H1 (cell line): ENCODE data around the gene TSHZ2. TPM values are rescaled to one million over a fixed set of nuclear protein-coding genes. Genes with fewer than 3 reads are reported as not detected.

ENCODE experiments used
- CTCF ChIA-PET: fragments of 300-600 bp; sonication (Branson Sonifier 250); formaldehyde crosslinking; loops from one replicate; lab custom pipeline; 2021; ENCODE audit not compliant: partially characterized antibody; lab: Charles Lee
- POLR2A ChIA-PET: fragments of 300-600 bp; sonication (Branson Sonifier 250); formaldehyde crosslinking; loops from one replicate; lab custom pipeline; 2021; ENCODE audit warnings: inconsistent platforms; ENCODE audit not compliant: partially characterized antibody; lab: Charles Lee
- DNase-seq, 2 experiments: peaks; one replicate each; pipeline versions ENCODE4 v3.0.0 to v3.0.0-alpha.2; 2010 to 2022; ENCODE audit warnings: low spot score in 2 of 2, low read depth in 1 of 2, mixed read lengths in 1 of 2
- FAIRE-seq: peaks from 2 replicates; lab custom pipeline; 2011; peaks lifted over from hg19 to GRCh38; lab: Jason Lieb, UNC
- H2AFZ ChIP-seq: 2 replicates; pipeline ENCODE4 v1.8.1; 2012; ENCODE audit warnings: low read length, inconsistent platforms
- H2AK5ac ChIP-seq: 2 replicates; pipeline ENCODE4 v1.6.1; 2013; ENCODE audit warnings: low read depth, low read length
- H2BK120ac ChIP-seq: replicated peaks from 2 replicates; pipeline ENCODE3; 2013; ENCODE audit warnings: low read depth, low read length, inconsistent platforms
- H2BK12ac ChIP-seq: 2 replicates; pipeline ENCODE4 v1.6.1; 2013; ENCODE audit warnings: low read depth, low read length
- H2BK15ac ChIP-seq: 2 replicates; pipeline ENCODE4 v1.6.1; 2013; ENCODE audit warnings: low read length
- H2BK20ac ChIP-seq: 2 replicates; pipeline ENCODE4 v1.6.1; 2013; ENCODE audit warnings: low read length
- H2BK5ac ChIP-seq: 2 replicates; pipeline ENCODE4 v1.6.1; 2013; ENCODE audit warnings: low read depth, low read length
- H3K14ac ChIP-seq: 2 replicates; pipeline ENCODE4 v1.6.1; 2013; ENCODE audit warnings: inconsistent platforms; ENCODE audit not compliant: insufficient read length
- H3K18ac ChIP-seq: 2 replicates; pipeline ENCODE4 v1.6.1; 2013; ENCODE audit warnings: low read length; ENCODE audit errors: extremely low read depth
- H3K23ac ChIP-seq: 2 replicates; pipeline ENCODE4 v1.6.1; 2013; ENCODE audit warnings: inconsistent platforms; ENCODE audit not compliant: insufficient read length
- H3K23me2 ChIP-seq: 2 replicates; pipeline ENCODE4 v1.6.1; 2013; ENCODE audit warnings: low read depth, low read length
- H3K27ac ChIP-seq: 2 replicates; pipeline ENCODE4 v1.6.1; 2011; ENCODE audit warnings: low read depth, low read length, inconsistent platforms
- H3K27me3 ChIP-seq, 4 experiments: replicated peaks in 1 of 4; 1 replicate in 1 of 4; 2 replicates in 3 of 4; pipeline versions ENCODE4 v1.6.1 to v1.8.1; 2011 to 2013; ENCODE audit warnings: low read length in 3 of 4, mild to moderate bottlenecking in 3 of 4, inconsistent platforms in 2 of 4, mixed read lengths in 2 of 4, moderate library complexity in 1 of 4; ENCODE audit not compliant: control insufficient read depth in 3 of 4, insufficient read depth in 3 of 4; ENCODE audit errors: extremely low read depth in 1 of 4
- H3K36me3 ChIP-seq, 4 experiments: 2 replicates each; pipeline versions ENCODE4 v1.6.1 to v1.8.1; 2011 to 2013; ENCODE audit warnings: mild to moderate bottlenecking in 4 of 4, low read length in 3 of 4, moderate library complexity in 2 of 4, control low read depth in 1 of 4, inconsistent platforms in 1 of 4; ENCODE audit not compliant: insufficient read depth in 4 of 4, control insufficient read depth in 2 of 4
- H3K4ac ChIP-seq: replicated peaks from 2 replicates; pipeline ENCODE3; 2013; ENCODE audit warnings: low read length, low read depth, mixed read lengths, inconsistent platforms; ENCODE audit not compliant: insufficient read length
- H3K4me1 ChIP-seq, 4 experiments: replicated peaks in 1 of 4; 1 replicate in 1 of 4; 2 replicates in 3 of 4; pipeline versions ENCODE4 v1.6.1 to v1.8.1; 2011 to 2013; ENCODE audit warnings: low read length in 3 of 4, inconsistent platforms in 2 of 4, mixed read lengths in 1 of 4; ENCODE audit not compliant: insufficient read depth in 4 of 4, control insufficient read depth in 3 of 4
- H3K4me2 ChIP-seq, 2 experiments: 2 replicates each; pipeline versions ENCODE4 v1.6.1 to v1.8.1; 2011 to 2013; ENCODE audit warnings: low read depth in 2 of 2, low read length in 2 of 2, control low read depth in 1 of 2, inconsistent platforms in 1 of 2, mild to moderate bottlenecking in 1 of 2; ENCODE audit not compliant: insufficient read depth in 1 of 2
- H3K4me3 ChIP-seq, 4 experiments: fragments of 200-600, 300-600 bp in 1 of 4; sonication (generic), shearing (Covaris generic), sonication (Bioruptor Twin) in 1 of 4; 2 replicates each; pipeline versions ENCODE4 v1.5.1 to v1.8.1; 2011 to 2016; ENCODE audit warnings: low read length in 4 of 4, low read depth in 3 of 4, control low read depth in 2 of 4, inconsistent platforms in 2 of 4, mild to moderate bottlenecking in 2 of 4, mixed read lengths in 1 of 4, moderate library complexity in 1 of 4; ENCODE audit not compliant: insufficient read depth in 2 of 4; ENCODE audit errors: extremely low read depth in 1 of 4
- H3K56ac ChIP-seq: replicated peaks from 2 replicates; pipeline ENCODE3; 2013; ENCODE audit warnings: low read depth, mild to moderate bottlenecking, mixed read lengths, low read length, inconsistent platforms; ENCODE audit not compliant: insufficient read length
- H3K79me1 ChIP-seq: 2 replicates; pipeline ENCODE4 v1.6.1; 2013; ENCODE audit warnings: low read depth, low read length, control low read depth
- H3K79me2 ChIP-seq, 2 experiments: 2 replicates each; pipeline versions ENCODE4 v1.6.1 to v1.8.1; 2012 to 2013; ENCODE audit warnings: low read length in 2 of 2, mild to moderate bottlenecking in 2 of 2, inconsistent platforms in 1 of 2; ENCODE audit not compliant: insufficient read depth in 2 of 2, control insufficient read depth in 1 of 2
- H3K9ac ChIP-seq, 4 experiments: replicated peaks in 1 of 4; 1 replicate in 1 of 4; 2 replicates in 3 of 4; pipeline versions ENCODE4 v1.6.1 to v1.8.1; 2011 to 2013; ENCODE audit warnings: low read depth in 3 of 4, low read length in 3 of 4, control low read depth in 2 of 4, mild to moderate bottlenecking in 2 of 4, moderate library complexity in 2 of 4, inconsistent platforms in 1 of 4; ENCODE audit errors: extremely low read depth in 1 of 4
- H3K9me3 ChIP-seq, 2 experiments: 2 replicates each; pipeline versions ENCODE4 v1.6.1 to v1.8.1; 2012 to 2013; ENCODE audit warnings: mild to moderate bottlenecking in 2 of 2, moderate library complexity in 2 of 2, control low read depth in 1 of 2, inconsistent platforms in 1 of 2, low read depth in 1 of 2, low read length in 1 of 2, mixed read lengths in 1 of 2; ENCODE audit not compliant: insufficient read depth in 2 of 2
- H4K20me1 ChIP-seq, 2 experiments: replicated peaks in 1 of 2; 2 replicates each; pipeline versions ENCODE3 to v1.8.1; 2011 to 2013; ENCODE audit warnings: inconsistent platforms in 2 of 2, low read length in 2 of 2, mild to moderate bottlenecking in 1 of 2; ENCODE audit not compliant: insufficient read depth in 2 of 2, control insufficient read depth in 1 of 2
- H4K5ac ChIP-seq: 2 replicates; pipeline ENCODE4 v1.6.1; 2013; ENCODE audit warnings: low read length, low read depth, mixed read lengths, inconsistent platforms; ENCODE audit not compliant: insufficient read length
- H4K8ac ChIP-seq: 2 replicates; pipeline ENCODE4 v1.8.0; 2013; ENCODE audit warnings: mild to moderate bottlenecking, moderate library complexity, low read length, inconsistent platforms; ENCODE audit not compliant: insufficient read depth; ENCODE audit errors: extremely low read depth
- H4K91ac ChIP-seq: replicated peaks from 2 replicates; pipeline ENCODE3; 2013; ENCODE audit warnings: low read length, mixed read lengths, inconsistent platforms; ENCODE audit not compliant: insufficient read length
- POLR2A ChIP-seq, 2 experiments: IDR thresholded peaks; 1 replicate in 1 of 2; 2 replicates in 1 of 2; pipeline ENCODE4 v1.6.1; 2011; ENCODE audit warnings: low read depth in 2 of 2, low read length in 2 of 2, mild to moderate bottlenecking in 2 of 2; ENCODE audit errors: control extremely low read depth in 1 of 2
- TCF12 ChIP-seq: IDR thresholded peaks from 2 replicates; pipeline ENCODE4 v1.6.1; 2011; ENCODE audit warnings: low read depth, mild to moderate bottlenecking, low read length
- WGBS, 2 experiments: shearing (Covaris generic) in 1 of 2; methylation state at CpG; one replicate each; pipeline versions ENCODE4 v1.1.6 to v1.1.7; 2013 to 2015; ENCODE audit warnings: low lambda C conversion rate in 2 of 2, mixed read lengths in 2 of 2, inconsistent platforms in 1 of 2, low coverage in 1 of 2, missing lambda C conversion rate in 1 of 2; ENCODE audit not compliant: insufficient replicate concordance in 2 of 2, insufficient coverage in 1 of 2, insufficient read length in 1 of 2; ENCODE audit errors: extremely low coverage in 1 of 2, missing lambda C conversion rate in 1 of 2; 5-methylcytosine and 5-hydroxymethylcytosine counted together
- polyA plus RNA-seq, 7 experiments: library from polyadenylated mRNA; depleted of rRNA in 3 of 7; stranded (reverse) in 5 of 7; unstranded in 2 of 7; fragments of >200 nt in 5 of 7; fragments of 200-250 nt in 2 of 7; gene quantifications; 1 replicate in 5 of 7; 2 replicates in 1 of 7; 4 replicates in 1 of 7; pipeline versions ENCODE4 v1.2.1 to v1.2.3, GENCODE V29; 2011 to 2013; ENCODE audit warnings: missing spikeins in 2 of 7, mixed read lengths in 2 of 7
- total RNA-seq: library from RNA; stranded (reverse); fragmentation: NEBNext Ultra II Directional; extraction: Animal tissue kit (Norgen Biotek cat#: 25700); gene quantifications from 2 replicates; pipeline ENCODE4 v1.2.1, GENCODE V29; 2021
- TF ChIP-seq, protein P1 (sequence below): IDR thresholded peaks from 2 replicates; pipeline ENCODE4 v1.6.1; 2012; ENCODE audit warnings: inconsistent platforms

The TSHZ2 gene
- total and polyA plus RNA-seq, 2 of the 8 experiments (the other 6 are each of a cell fraction or from before 2014, with no cell fraction given): 0.14 to 0.30 TPM

DNA sequence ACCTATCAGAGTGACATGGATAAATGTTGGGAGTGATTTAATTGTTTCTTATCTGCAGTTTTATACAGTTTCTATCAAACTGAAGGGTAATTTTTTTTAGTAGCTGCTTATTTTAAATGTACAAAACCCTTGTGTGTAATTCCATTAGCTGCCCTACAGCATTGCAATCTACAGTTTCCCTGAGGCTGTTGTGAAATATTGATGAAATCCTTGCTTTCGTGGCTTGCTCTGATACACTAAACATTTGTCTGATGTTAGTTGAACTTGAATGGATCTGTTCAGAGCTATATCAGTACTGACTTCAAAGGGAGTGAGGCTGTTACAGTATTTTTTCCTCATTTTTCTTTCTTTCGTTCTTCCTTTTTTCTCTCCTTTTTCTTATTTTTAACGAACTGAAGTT lies 255.4 kb downstream of the TSHZ2 start:
- Histone ChIP-seq H2BK12ac (no peak overlapping the region), H3K4me1 (peaks cover 0 to 5% (median 0%) of the 10 kb centered on the region in 4 experiments; a peak in 2 of 7 replicates), H3K4ac (no peak overlapping the region), H3K79me2 (no peaks in the 10 kb centered on the region), H3K14ac (no peak overlapping the region), H4K8ac (no peak overlapping the region), H3K4me3 (no peak overlapping the region), H3K18ac (no peak overlapping the region), H3K9me3 (no peaks in the 10 kb centered on the region), H3K56ac (no peak overlapping the region), H3K23me2 (no peaks in the 10 kb centered on the region; the same call in 1 of the 2 replicates), H2AFZ (no peak overlapping the region), H4K5ac (no peak overlapping the region), H2AK5ac (no peak overlapping the region), H2BK5ac (no peak overlapping the region), H4K20me1 (no peaks in the 10 kb centered on the region), H2BK15ac (no peak overlapping the region), H3K27me3 (no peaks in the 10 kb centered on the region), H3K27ac (no peak overlapping the region), H2BK120ac (no peak overlapping the region), H2BK20ac (no peak overlapping the region), H3K23ac (no peak overlapping the region), H3K9ac (no peak overlapping the region), H3K4me2 (no peak overlapping the region), H4K91ac (no peak overlapping the region), H3K79me1 (no peaks in the 10 kb centered on the region), H3K36me3 (no peaks in the 10 kb centered on the region)
- no peak for DNase-seq
- CTCF ChIA-PET: interaction anchor here (0.7 to 1.0 kb wide), 2 partner anchors 9 to 19 kb away, joined by 3 read pairs; no protein-coding TSS in a partner anchor
- WGBS, 2 experiments: 81 to 100% methylated on average over 1 to 3 of the region's 3 CpGs
- FAIRE-seq: no peak
- TF ChIP-seq TCF12: no peak
- TF ChIP-seq, protein P1, sequence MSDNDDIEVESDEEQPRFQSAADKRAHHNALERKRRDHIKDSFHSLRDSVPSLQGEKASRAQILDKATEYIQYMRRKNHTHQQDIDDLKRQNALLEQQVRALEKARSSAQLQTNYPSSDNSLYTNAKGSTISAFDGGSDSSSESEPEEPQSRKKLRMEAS: no peak
- TF ChIP-seq POLR2A (IDR thresholded peaks at IDR 0.05; ENCODE audit: control extremely low read depth in 1 of 2, low read depth in 2 of 2, low read length in 2 of 2): no peak
- POLR2A ChIA-PET: no interaction called here
